Middle frontal gyrus (tissue), 1 donor: ENCODE data around the gene DLX3.
A peak's percentile ranks its signal among the peaks of the same experiment; 100 is the strongest.
"Not testable (repeated sequence)": the region's sequence is repeated elsewhere in the genome, so short reads cannot be mapped to it uniquely, and the experiment has no call there.

Experiments
- DNase-seq: peaks from one replicate; pipeline ENCODE4 v3.0.0-alpha.2; 2015; ENCODE audit warnings: low spot score; ENCODE audit errors: extremely low spot score

DLX3 gene

DNA sequence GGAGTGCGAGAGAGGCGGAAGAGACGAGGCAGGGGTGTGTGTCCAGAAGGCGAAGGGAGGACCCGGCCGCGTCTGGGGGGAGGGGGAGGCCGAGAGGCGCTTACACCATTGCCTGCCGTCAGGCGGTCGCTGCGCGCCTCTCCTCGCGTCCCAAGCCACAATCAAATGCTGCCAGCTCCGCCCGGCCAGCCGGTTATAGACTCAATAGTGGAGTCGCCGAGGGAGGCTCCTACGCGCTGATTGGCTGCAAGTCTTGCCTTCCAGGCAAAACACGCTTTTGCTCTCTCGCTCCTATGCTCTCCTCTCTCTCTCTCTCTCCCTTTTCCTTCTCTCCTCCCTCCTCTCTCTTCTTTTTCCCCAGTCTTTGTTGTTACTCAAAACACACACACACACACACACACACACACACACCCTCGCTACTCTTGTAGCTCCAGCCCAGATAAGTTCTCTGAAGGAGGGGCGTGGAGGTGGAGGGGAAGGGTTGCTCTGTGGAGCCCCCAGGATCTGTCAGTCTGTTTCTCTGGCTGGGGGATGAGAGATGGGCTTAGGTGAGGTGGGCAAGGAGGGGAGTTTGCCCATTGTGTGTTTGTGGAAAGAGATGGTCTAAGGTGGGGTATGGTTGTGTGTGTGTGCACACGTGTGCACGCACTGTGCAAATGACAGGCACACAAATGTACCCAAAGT is at the start of gene DLX3:
DLX3 (minus strand) TSS at position 170 of the 684 bp plus-strand sequence. CDS start 226 bp downstream, outside the sequence.
- DNase-seq: no peak

DNA sequence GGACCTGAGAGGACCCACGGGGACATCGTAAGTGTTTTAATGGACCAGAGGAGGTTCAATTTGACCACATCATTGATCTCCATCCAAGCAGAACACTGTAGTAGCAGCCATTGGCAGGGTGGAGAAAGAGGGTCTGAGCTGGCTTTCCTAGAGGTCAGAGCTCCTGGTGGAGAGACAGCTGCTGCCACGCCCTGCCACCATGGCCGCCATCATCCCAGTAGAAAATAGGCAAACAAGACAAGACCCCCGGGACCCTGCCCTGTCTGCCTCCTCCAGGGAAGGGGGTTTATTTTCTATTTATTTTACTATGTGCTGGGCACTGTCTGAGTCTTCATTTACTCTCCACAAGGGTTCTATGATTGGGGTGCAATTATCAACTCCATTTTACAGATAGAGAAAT is 49.5 kb upstream of the DLX3 start:
- no peak for DNase-seq

DNA sequence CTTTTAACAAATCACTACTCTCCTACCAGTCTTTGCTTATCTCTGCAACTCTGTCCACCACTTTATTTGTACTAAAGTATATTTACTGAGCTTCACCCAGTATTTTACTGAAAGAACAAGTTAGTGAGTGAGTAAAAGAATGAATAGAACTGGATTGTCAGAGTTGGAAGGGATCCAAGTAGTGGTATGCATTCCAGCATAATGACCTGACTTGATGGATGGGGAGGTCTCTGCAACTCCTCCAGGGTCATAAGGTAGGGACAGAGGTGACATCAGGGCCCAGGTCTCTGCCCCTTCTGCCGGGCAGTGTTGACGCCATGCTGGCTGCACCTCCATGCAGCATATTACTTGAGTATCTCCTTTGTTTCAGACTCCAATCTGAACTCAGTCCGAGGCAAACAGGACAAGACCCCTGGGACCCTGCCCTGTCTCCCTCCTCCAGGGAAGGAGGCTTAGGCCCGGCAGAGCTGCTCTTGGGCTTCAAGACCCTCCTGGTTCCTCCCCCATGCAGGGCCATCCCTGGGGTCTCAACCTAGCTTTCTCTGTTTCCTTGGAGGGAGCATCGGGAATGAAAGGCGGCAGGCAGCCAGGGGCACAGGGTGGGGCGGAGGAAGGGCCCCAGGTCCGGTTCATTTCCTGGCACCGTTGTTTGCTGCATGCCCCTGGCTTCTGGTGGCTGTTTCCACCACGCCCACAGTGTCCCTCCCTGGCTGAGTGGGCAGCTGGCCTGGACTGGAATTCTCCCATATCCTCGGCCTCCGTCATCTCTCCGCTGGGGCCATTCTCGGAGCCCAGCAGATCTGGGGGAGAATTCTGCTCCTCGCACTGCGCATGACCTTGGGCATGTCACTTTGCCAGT is 48.5 kb upstream of the DLX3 start:
- DNase-seq: no peak

DNA sequence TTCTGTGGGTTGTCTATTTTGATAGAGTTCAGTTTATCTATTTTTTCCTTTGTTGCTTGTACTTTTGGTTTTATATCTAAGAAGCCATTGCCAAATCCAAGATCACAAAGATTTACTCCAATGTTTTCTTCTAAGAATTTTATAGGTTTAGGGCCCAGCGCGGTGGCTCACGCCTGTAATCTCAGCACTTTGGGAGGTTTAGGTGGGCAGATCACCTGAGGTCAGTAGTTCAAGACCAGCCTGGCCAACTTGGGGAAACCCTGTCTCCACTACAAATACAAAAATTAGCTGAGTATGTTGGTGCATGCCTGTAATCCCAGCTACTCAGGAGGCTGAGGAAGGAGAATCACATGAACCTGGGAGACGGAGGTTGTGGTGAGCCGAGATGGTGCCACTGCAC is 47.2 kb upstream of the DLX3 start:
- DNase-seq: no peak

DNA sequence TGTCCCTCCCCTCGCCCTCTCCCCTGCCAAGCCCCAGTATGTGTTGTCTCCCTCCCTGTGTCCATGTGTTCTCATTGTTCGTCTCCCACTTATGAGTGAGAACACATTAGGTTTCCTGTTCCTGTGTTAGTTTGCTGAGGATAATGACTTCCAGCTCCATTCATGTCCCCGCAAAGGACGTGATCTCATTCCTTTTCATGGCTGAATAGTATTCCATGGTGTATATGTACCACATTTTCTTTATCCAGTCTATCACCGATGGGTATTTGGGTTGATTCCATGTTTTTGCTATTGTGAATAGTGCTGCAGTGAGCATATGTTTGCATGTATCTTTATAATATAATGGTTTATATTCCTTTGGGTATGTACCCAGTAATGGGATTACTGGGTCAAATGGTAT is 45.5 kb upstream of the DLX3 start:
- not testable (repeated sequence) for DNase-seq

DNA sequence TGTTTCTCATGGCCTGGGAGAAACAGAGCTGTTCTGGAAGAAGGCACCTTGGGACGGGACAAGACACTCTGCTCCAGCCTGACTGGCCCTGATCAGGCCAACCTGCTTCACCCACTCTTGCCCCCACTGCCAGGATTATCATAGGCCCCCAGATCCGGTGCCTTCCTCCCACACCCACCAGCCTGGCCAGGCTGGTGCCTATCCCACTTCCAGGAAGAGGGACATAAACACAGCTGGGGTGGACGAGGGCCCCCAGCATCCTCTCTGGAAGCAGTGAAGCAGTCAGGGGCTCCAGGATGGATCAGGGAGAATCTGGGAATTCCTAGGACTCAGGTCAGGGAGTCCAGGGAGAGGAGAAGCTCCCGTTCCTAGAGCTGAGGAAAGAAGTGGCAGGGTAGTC is 44.0 kb upstream of the DLX3 start:
- DNase-seq: no peak

DNA sequence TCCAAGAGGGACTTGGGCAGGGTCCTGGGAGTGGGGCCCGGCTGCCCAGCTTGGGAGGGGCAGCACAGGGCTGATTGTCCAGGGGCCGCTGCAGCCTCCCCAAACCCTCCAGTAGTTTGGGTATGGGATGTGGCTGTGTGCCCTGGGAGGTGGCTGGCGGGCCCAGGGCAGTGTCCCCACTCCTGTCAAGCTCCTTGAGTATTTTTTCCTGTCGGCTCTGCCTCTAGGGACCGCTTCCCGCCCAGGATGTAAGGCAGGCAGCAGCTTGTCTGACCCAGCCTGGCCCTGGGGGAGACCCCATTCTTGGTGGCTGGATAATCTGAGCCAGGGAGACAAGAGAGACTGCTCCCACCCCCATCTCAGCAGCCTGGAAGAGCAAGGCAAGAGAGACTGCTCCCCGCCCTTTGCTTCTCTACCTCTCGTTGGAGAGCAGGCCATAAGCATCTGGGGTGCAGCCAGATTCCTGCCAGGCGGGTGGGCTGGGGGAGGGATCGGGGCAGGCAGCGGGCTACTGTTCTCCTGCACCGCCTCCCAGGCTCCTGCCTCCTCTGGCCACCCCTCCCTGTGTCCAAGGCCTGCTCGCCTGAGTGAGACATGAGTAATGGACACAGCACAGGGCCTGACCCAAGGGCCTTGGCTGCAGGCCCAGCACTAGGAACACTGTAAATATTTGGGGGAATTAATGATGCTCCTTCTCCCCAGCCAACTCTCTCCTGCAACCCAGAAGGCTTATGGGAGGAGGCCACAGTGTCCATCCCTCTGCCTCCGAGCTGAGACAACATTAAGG is 42.5 kb upstream of the DLX3 start:
- DNase-seq: no peak

DNA sequence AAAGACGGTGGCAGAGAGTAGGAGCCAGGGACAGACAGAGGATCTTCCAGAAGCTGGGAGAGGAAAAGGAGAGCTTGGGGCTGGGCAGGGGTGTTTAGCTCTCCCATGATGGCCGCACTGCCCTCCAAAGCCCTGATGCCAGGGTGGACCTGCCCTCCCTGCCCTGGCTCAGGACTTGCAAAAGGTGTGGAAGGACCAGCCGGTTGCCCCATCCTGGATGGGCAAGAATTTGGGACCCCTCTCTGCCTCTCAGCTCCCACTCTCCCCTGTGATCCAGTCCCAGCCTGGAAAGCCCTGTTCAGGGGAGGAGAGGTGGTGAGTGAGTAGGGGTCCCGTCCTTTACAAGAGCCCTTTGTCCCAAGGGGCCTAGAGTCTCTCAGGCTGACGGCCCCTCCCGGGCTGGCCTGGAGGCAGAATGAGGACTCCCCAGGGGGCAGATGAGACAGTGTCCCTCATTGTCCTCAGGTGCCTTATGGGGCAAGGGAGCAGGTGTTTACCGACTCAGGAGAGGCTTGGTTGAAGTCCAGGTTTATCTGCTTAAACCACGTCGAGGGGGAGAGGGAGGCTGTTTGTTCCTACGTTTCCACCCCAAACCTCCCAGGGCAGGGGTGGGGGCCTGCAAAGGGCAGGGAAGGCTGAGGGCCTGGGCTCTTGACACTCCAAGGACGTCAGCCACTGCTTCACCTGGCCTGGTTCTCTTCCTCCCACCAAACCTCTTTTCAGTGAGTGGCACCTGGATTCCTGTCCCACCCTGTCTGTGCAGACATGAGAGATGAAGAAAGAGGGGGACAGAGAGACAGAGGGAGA is 41.6 kb upstream of the DLX3 start:
- DNase-seq: no peak

DNA sequence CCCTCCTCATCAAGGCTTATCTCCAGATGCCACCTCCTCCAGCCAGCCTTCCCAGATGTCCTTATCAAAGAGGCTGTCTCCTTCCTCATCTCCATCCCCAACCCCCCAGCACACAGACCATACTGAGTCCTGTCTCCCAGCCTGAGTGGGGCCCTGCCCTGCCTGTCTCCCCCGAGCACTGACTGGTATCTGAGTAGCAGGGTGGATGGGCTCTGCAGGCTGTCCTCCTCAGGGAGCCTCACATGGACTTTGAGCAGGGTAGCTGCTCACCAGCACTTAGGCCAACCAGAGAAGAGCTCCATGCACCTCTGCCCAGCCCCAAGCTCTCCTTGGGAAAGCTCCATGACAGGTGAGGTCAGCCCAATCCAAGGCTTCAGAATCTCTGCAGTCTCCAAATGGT is 40.9 kb upstream of the DLX3 start:
- no peak for DNase-seq

DNA sequence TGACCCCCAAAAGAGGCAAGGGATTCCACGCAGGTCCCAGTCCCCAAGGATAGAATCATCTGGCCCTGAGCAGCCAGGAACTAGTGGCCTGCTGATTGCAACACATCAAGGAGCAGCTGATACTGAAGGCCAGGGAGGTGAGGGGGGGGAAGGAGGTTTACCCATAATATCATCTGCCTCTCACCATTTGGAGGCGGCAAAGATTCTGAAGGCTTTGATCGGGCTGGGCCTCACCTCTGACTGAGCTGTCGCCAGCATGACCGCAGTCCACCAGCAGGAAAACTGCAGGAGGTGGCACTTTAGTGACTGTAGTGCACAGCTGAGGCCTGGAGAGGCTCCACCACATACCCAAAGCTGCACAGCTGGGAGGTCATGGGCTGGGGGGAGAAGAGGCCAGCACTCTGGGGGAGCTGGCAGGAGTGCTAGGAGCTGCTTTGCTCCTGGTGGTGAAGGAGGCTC is 40.4 kb upstream of the DLX3 start:
- no peak for DNase-seq

DNA sequence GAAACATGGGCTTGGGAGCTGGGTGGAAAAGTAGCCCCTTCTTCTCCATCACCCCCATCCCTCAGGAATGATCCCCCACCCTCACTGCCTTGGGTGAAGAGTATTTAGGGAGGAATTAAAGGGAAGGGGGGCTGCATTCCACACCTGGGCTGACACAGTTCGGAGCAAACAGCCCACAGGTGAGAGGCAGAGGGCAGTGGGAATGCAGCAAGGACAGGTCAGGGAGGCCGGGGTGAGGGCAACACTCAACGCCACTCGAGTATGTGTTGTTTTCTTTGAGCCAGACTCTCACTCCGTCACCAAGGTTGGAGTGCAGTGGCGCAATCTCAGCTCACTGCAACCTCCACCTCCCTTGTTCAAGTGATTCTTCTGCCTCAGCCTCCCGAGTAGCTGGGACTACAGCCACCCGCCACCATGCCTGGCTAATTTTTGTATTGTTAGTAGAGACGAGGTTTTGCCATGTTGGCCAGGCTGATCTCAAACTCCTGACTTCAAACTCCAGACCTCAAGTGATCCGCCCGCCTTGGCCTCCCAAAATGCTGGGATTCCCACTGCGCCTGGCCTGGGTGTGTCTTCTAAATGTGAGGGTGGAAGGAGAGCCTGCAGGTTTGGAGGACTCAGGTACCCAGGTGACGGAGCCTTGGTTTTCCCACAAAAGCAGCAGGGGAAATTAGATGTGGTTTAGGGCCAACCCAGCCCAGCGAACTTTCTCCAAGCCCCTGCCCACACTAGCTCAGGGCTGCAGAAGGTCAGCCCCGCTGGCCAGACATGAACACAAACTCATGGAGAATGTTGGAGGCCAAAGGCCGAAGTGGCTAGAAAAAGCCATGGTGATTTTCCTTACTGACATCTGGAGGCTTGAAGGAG is 39.7 kb upstream of the DLX3 start:
- no peak for DNase-seq

DNA sequence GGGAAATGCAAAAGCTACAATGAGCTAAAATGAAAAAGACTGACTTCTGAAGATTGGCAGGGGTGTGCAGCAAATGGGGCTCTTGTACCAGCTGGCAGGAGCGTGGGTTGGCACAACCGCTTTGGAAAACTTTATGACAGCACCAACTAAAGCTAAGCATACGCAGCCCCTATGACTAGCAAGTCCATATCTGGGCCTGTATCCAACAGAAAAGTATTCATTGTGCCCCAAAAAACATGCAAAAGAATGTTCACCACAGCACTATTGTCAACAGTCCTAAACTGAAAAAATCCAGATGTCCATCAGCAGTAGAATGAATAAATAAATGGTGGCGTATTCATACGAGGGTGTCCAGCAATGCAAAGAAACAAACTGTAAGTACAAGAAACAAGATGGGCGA is 38.3 kb upstream of the DLX3 start:
- DNase-seq: no peak

DNA sequence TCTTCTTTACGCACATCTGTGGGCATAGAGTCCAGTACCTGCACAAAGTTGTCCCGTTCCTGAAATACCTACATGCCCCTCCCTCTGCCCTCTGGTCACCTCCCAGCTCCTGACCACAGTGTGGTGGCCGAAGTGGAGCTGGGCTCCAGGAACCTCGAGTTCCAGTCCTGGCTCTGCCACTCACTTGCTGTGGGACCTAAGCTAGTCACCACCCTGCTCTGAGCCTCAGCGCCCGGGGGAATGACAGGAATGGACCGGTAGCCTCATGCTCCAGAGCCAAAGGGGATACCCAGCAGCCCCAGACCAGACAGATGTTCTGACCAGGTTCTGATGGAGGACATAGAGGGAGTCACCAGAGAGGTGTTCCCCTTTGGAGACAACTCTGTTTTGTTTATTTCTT is 34.2 kb upstream of the DLX3 start:
- no peak for DNase-seq

DNA sequence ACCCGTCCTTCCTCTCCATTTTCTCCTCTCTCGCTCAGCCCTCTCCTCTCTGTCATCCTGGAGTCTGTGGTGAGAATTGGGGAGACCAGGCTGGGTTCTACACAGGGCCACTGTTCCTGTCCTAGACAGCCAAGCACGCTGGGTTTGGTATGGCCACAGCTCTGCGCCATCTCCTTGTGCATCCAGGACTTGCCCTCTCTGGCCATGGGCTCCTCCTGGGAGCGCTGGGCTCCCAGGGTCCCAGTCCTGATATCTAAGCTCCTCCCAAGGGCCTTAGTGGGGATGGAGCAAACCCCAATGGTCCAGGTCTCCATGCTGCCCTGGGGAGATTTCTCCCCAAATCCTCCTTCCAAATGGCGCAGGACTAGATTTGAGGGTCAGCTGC is 33.7 kb upstream of the DLX3 start:
- no peak for DNase-seq

DNA sequence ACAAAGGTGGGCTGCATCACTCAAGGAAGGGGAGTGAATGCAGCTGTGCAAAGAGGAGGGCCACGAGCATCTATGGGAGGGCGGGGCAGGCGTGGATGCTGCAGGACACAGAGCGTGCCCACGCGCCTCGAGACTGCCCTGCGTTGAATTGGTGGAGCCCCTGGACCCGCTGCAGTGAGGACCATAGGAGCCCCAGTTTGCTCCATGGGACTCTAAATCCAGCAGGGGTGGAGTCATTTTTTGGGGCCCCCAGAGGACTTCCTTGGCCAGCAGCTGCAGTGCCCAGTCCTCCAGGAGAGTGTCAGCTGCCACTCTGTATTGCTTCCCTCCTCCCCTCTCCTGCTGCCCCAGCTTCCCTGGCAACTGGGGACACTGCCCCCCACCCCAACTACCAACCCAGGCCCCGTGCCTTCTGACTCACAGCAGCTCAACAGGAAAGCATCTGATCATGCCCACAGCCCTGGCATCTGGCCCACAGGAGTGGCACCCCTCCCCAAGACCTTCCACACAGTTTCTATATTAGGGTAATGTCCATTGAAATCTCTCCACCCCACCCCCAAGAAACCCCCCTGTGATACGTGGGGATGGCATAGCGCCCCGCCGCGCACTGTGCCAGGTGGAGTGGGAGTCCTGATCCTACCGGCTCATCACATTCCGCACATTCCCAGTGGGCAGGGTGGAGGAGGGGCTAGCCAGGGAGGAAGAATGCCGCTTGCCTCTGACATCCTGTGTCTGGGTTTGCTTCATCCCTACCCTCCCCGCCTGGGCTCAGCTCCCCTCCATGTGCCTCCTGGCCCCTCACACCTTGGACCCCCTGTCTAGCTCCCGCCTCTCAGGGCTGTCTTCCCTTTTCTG is 33.1 kb upstream of the DLX3 start:
- no peak for DNase-seq

DNA sequence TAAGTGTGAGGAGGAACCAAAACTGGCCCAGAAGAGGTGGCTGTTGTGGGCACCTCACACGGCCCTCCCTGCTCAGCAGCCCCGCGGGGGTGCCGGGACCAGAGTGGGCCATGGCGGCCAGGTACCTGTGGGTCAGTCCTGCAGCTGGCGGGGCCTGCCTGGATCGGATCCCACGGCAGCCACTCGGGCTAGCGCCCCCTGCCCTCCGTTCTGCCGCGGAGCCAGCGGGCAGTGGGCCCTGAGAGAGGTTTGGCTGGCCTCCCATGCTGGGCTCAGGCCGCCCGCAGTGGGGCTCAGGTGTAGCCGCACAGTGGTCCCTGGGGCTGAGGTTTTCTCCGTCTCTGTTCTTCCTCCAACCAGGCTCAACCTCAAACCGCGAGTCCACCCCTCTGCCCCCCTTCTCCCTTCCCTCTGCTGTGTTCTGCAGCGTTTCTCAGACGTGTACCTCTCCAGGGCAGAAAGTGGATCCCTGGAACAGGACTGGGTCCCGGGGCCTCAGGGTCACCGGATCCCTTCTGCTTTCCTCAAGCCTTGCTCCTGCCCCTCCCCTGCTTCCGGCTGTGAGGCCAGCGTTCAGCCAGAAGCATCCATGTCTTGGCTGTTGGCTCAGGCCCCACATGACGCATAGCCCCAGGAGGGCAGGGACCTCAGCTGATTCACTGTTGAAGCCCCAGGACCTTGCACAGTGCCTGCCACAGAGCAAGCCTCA is 32.3 kb upstream of the DLX3 start:
- DNase-seq: no peak

DNA sequence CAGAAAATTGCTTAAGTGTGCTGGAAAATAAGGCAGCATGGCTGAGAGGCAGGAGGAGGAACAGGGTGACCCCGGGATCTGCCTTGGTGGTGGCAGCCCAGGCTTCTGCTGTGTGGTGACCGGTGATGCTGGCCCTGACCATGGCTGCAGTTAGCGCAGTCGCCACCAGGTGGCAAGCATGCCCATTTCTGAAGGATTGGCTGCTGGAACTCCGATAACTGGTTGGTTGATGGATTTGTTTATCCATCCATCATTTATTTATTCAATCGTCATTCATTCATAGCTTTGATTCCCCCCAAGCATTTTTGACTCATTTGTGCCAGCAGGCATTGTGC is 31.8 kb upstream of the DLX3 start:
- peak; percentile 59 for DNase-seq

DNA sequence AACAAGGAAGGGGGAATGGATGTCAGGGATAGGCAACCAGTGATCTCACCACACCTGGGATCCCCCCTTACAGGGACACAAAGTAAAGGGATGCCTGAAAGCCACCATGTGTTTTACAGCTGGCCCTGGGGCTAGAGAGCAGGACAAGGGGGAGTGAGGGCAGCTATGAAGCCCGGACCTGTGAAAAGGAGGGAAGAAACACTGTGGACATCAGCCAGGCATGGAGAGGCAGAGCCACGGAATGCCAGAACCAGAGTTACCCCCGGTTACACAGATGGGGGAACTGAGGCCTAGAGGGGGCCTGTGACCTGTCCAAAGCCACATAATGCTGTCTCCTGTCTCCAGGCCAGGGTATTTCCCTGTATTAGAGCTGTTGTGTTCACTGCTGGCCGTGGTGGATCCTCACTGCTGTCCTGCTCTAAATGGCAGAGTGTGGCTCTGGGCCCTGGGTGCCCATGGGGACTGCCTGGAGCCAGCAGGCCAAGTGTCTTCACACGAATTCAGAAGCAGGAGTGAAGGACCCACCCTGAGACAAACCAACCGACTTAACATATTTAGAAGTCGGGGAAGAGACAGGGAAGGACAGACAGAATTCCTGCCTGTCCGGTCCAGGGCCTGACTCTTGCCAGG is 31.1 kb upstream of the DLX3 start:
- no peak for DNase-seq
